ENCODE data around the gene ABHD16B. TPM values are rescaled to one million over a fixed set of nuclear protein-coding genes. Genes with fewer than 3 reads are reported as not detected.
A peak's percentile ranks its signal among the peaks of the same experiment; 100 is the strongest.
"Not testable (repeated sequence)": the region's sequence is repeated elsewhere in the genome, so short reads cannot be mapped to it uniquely, and the experiment has no call there.

Gene ABHD16B
- total and polyA plus RNA-seq, 8 donors: 0.12 to 0.53 TPM; not detected in 6

DNA sequence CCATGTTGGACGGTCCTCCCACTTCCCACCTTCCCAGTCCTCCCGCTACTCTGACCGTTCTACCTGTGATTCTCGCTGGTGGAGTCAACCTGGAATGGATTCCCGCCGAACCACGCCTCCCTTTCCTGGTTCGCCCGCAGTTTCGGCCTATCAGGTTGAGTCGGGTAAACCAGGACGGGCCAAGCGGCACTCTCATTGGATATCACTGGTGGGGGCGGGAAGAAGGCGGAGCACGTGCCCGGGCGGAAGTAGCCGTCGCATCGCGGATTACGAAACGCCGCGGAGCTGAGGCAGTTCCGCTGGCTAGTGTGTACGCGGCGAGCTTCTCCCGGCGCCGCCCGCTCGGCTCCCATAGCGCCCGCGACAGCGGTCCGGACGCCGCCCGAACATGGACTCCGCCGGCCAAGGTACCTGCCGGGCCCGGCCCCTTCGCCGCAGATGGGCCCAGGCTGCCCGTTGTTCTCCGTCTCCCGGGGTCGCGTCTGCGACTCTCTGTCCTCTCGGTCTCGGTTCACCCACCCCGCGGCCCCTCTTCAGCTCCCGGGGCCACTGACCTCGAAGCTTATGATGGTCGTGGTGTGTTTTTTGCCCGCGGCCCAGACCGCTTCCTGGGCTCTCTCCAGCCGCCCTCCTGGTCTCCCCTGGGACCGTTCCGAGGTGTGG lies 3.8 kb downstream of the ABHD16B start, which contains the start of gene TPD52L2:
Gene TPD52L2, plus strand, starts transcription at position 293 of the 663 bp plus-strand sequence. Its CDS starts 96 bp downstream, at position 389.
- peak within 1 kb of the TSS; percentile 89 to 95 (median 92) for H3K4me3 ChIP-seq
- H3K4me1 ChIP-seq: peaks cover 5 to 14% (median 6%) of the 10 kb centered on the region in 3 donors
- DNase-seq (peak; percentile 95 to 100 (median 99)), FAIRE-seq (peak; percentile 34), ATAC-seq (peak; percentile 90 to 94 (median 92))
- H3K36me3 ChIP-seq: peaks cover 5 to 16% (median 6%) of the 10 kb centered on the region in 3 donors
- no peaks in the 10 kb centered on the region for H3K27me3 ChIP-seq
- peak within 1 kb of the TSS; percentile 87 to 94 (median 90) for H3K27ac ChIP-seq
- H3K9me3 ChIP-seq: no peaks in the 10 kb centered on the region
- 0% methylated on average over 67 to 68 of the region's 68 CpGs for WGBS, 2 donors
- intact Hi-C loops (cut with DNase I): no loop called here
- TF ChIP-seq, protein P1, sequence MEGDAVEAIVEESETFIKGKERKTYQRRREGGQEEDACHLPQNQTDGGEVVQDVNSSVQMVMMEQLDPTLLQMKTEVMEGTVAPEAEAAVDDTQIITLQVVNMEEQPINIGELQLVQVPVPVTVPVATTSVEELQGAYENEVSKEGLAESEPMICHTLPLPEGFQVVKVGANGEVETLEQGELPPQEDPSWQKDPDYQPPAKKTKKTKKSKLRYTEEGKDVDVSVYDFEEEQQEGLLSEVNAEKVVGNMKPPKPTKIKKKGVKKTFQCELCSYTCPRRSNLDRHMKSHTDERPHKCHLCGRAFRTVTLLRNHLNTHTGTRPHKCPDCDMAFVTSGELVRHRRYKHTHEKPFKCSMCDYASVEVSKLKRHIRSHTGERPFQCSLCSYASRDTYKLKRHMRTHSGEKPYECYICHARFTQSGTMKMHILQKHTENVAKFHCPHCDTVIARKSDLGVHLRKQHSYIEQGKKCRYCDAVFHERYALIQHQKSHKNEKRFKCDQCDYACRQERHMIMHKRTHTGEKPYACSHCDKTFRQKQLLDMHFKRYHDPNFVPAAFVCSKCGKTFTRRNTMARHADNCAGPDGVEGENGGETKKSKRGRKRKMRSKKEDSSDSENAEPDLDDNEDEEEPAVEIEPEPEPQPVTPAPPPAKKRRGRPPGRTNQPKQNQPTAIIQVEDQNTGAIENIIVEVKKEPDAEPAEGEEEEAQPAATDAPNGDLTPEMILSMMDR (IDR thresholded peaks at IDR 0.05): no peak

GRCh38 chr20:63867042-63867441 lies 5.7 kb downstream of the ABHD16B start:
- Histone ChIP-seq H3K36me3 (peaks cover 5 to 24% (median 6%) of the 10 kb centered on the region in 3 donors), H3K4me1 (peaks cover 5 to 14% (median 6%) of the 10 kb centered on the region in 3 donors)
- H3K27me3 ChIP-seq; DNase-seq; H3K9me3 ChIP-seq; FAIRE-seq; H3K27ac ChIP-seq; intact Hi-C loops (cut with DNase I); ATAC-seq; H3K4me3 ChIP-seq: not testable (repeated sequence)
- WGBS, 2 donors: 91 to 94% methylated on average over 13 of the region's 13 CpGs

DNA sequence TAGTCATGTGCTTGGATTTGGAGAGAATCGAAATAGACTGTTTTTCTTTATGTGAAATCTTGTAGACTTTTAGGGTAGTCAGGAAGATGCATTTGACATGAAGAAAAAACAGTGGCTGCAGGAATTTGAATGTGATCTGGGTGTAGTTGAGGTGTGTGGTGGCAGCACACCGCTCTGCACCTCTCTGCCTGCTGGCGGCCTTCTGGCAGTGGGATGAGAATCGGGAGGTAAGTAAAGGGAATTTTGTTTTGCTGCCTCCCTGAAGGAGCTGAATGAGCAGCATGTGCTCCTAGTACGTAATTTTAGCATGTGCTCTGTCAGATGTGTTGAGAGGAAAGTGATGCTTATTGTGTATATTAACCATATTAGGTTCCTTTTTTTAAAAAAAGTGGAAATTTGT lies 7.0 kb downstream of the ABHD16B start:
- intact Hi-C loops (cut with DNase I): no loop called here
- peaks cover 5 to 11% (median 6%) of the 10 kb centered on the region in 3 donors for H3K4me1 ChIP-seq
- TF ChIP-seq, protein P1 (IDR thresholded peaks at IDR 0.05): no peak
- DNase-seq: no peak
- ATAC-seq: no peak
- no peak overlapping the region for H3K27ac ChIP-seq
- FAIRE-seq: no peak
- H3K36me3 ChIP-seq: peaks cover 5 to 24% (median 6%) of the 10 kb centered on the region in 3 donors
- no peak overlapping the region for H3K4me3 ChIP-seq
- no peaks in the 10 kb centered on the region for H3K27me3 ChIP-seq
- WGBS, 2 donors: 92 to 93% methylated on average over 5 of the region's 5 CpGs
- no peaks in the 10 kb centered on the region for H3K9me3 ChIP-seq

- Histone ChIP-seq H3K27me3 (no peaks in the 10 kb centered on the region), H3K27ac (peak overlapping the region in 2 of 4 donors; percentile 36 to 53), H3K4me1 (no peaks in the 10 kb centered on the region), H3K9me3 (no peaks in the 10 kb centered on the region), H3K36me3 (peaks cover 8 to 68% (median 23%) of the 10 kb centered on the region in 3 donors), H3K4me3 (no peak overlapping the region)
- FAIRE-seq (no peak), ATAC-seq (peak in 3 of 4 donors; percentile 35 to 83 (median 76)), DNase-seq (no peak)
- TF ChIP-seq, protein P1 (IDR thresholded peaks at IDR 0.05): no peak
- 88 to 92% methylated on average over 14 of the region's 14 CpGs for WGBS, 2 donors
- intact Hi-C loops (cut with DNase I): no loop called here
Measured at GRCh38 chr20:63873477-63873971, 12.2 kb downstream of the ABHD16B start.

DNA sequence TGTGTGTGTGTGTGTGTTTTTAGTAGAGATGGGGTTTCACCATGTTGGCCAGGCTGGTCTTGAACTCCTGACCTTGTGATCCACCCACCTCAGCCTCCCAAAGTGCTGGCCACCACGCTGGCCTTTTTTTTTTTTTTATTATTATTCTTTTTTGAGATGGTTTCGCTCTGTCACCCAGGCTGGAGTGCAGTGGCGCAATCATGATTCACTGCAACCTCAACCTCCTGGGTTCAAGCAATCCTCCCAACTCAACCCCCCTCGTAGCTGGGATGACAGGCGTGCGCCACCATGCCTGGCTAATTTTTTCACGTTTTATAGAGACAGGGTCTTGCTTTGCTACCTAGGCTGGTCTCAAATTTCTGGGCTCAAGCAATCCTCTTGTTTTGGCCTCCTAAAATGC lies 12.9 kb downstream of the ABHD16B start:
- H3K4me3 ChIP-seq; H3K27me3 ChIP-seq; FAIRE-seq; intact Hi-C loops (cut with DNase I); H3K9me3 ChIP-seq; ATAC-seq; DNase-seq; H3K27ac ChIP-seq; H3K4me1 ChIP-seq: not testable (repeated sequence)
- WGBS, 2 donors: 88 to 91% methylated on average over 6 to 7 of the region's 7 CpGs
- peaks cover 6 to 66% (median 23%) of the 10 kb centered on the region in 3 donors for H3K36me3 ChIP-seq

Measured in pancreas (tissue), 10 donors.